Fibroblast of lung (primary cell): Measurements from ENCODE around the gene CDKN2D. TPM values are rescaled to one million over a fixed set of nuclear protein-coding genes. Genes with fewer than 3 reads are reported as not detected.
A peak's percentile ranks its signal among the peaks of the same experiment; 100 is the strongest.
"Not testable (repeated sequence)": the region's sequence is repeated elsewhere in the genome, so short reads cannot be mapped to it uniquely, and the experiment has no call there.

Experiments used
- DNase-seq, 2 donors: peaks; one replicate each; pipeline versions ENCODE4 v3.0.0 to v3.0.0-alpha.2; 2010; ENCODE audit warnings: low read depth in 2 of 2
- H2AFZ ChIP-seq: 2 replicates; pipeline ENCODE4 v1.5.1; 2012; ENCODE audit warnings: low read length, control low read depth, inconsistent platforms
- H3K27ac ChIP-seq: 2 replicates; pipeline ENCODE4 v1.5.1; 2011; ENCODE audit warnings: low read length, control low read depth; ENCODE audit not compliant: insufficient read depth
- H3K27me3 ChIP-seq: 2 replicates; pipeline ENCODE4 v1.5.1; 2011; ENCODE audit warnings: mild to moderate bottlenecking, low read length; ENCODE audit not compliant: control insufficient read depth, insufficient read depth
- H3K36me3 ChIP-seq: 2 replicates; pipeline ENCODE4 v1.5.1; 2011; ENCODE audit warnings: low read length; ENCODE audit not compliant: control insufficient read depth, insufficient read depth
- H3K4me1 ChIP-seq: 2 replicates; pipeline ENCODE4 v1.5.1; 2011; ENCODE audit warnings: low read length; ENCODE audit not compliant: control insufficient read depth, insufficient read depth; ENCODE audit errors: extremely low read depth
- H3K4me2 ChIP-seq: 2 replicates; pipeline ENCODE4 v1.5.1; 2011; ENCODE audit warnings: low read length, control low read depth; ENCODE audit not compliant: insufficient read depth; ENCODE audit errors: extremely low read depth
- H3K4me3 ChIP-seq, 4 experiments: fragments of 200-600 bp in 1 of 4; sonication (generic) in 1 of 4; replicated peaks in 1 of 4; 2 replicates each; pipeline ENCODE4 v1.5.1; 2011 to 2016; ENCODE audit warnings: low read length in 4 of 4, low read depth in 3 of 4, mild to moderate bottlenecking in 3 of 4, control low read depth in 2 of 4, inconsistent platforms in 1 of 4, mixed read lengths in 1 of 4; ENCODE audit not compliant: insufficient read depth in 1 of 4; ENCODE audit errors: control extremely low read depth in 1 of 4
- H3K79me2 ChIP-seq: 2 replicates; pipeline ENCODE4 v1.5.1; 2012; ENCODE audit warnings: mild to moderate bottlenecking, low read length, inconsistent platforms; ENCODE audit not compliant: control insufficient read depth, insufficient read depth
- H3K9ac ChIP-seq: 2 replicates; pipeline ENCODE4 v1.5.1; 2011; ENCODE audit warnings: mild to moderate bottlenecking, low read length, control low read depth; ENCODE audit not compliant: insufficient read depth
- H3K9me3 ChIP-seq: 2 replicates; pipeline ENCODE4 v1.5.1; 2012; ENCODE audit warnings: low read depth, low read length; ENCODE audit not compliant: control insufficient read depth, insufficient read depth
- H4K20me1 ChIP-seq: 2 replicates; pipeline ENCODE4 v1.5.1; 2011; ENCODE audit warnings: low read length; ENCODE audit not compliant: control insufficient read depth, insufficient read depth; ENCODE audit errors: extremely low read depth
- CTCF ChIP-seq, 2 donors: IDR thresholded peaks in 1 of 2; conservative IDR thresholded peaks in 1 of 2; 1 replicate in 1 of 2; 2 replicates in 1 of 2; pipeline ENCODE4 v1.5.1; 2011 to 2012; ENCODE audit warnings: low read length in 2 of 2, control low read depth in 1 of 2, inconsistent platforms in 1 of 2, low read depth in 1 of 2, mild to moderate bottlenecking in 1 of 2
- EZH2 ChIP-seq: IDR thresholded peaks from 2 replicates; pipeline ENCODE4 v1.5.1; 2012; ENCODE audit warnings: low read length, control low read depth, mild to moderate bottlenecking; ENCODE audit errors: missing control alignments
- polyA plus RNA-seq, 2 donors: library from polyadenylated mRNA; depleted of rRNA in 1 of 2; stranded (reverse) in 1 of 2; unstranded in 1 of 2; fragments of >200 nt; gene quantifications; 2 replicates each; pipeline ENCODE4 v1.2.1, GENCODE V29; 2011 to 2012; ENCODE audit warnings: missing spikeins in 1 of 2
- total RNA-seq: library from RNA; depleted of rRNA; stranded (reverse); fragments of >200 nt; gene quantifications from 2 replicates; pipeline ENCODE4 v1.2.1, GENCODE V29; 2014

The CDKN2D gene
- total and polyA plus RNA-seq, 2 donors (not counting 1 experiment from before 2014, with no cell fraction given), result 9.7 to 10.7 TPM

GRCh38 chr19:10552510-10553053 lies 16.2 kb downstream of the CDKN2D start:
- Histone ChIP-seq H4K20me1 (no peaks in the 10 kb centered on the region), H3K4me1 (no peaks in the 10 kb centered on the region), H3K4me2 (no peak overlapping the region), H3K36me3 (peaks cover 36% of the 10 kb centered on the region), H3K9ac (no peak overlapping the region), H3K27me3 (no peaks in the 10 kb centered on the region), H3K9me3 (no peaks in the 10 kb centered on the region), H3K79me2 (no peaks in the 10 kb centered on the region), H3K4me3 (no peak overlapping the region), H2AFZ (no peak overlapping the region), H3K27ac (no peak overlapping the region)
- TF ChIP-seq CTCF (conservative IDR thresholded peaks at IDR 0.05 in 1 of 2, IDR thresholded peaks at IDR 0.05 in 1 of 2; ENCODE audit: low read depth in 1 of 2, low read length in 2 of 2) (no peak), EZH2 (no peak)
- peak; percentile 17 to 19 for DNase-seq

GRCh38 chr19:10551698-10552301 lies 17.0 kb downstream of the CDKN2D start:
- H2AFZ ChIP-seq, result no peak overlapping the region

GRCh38 chr19:10551006-10551405 lies 17.8 kb downstream of the CDKN2D start:
- H3K4me2 ChIP-seq, H2AFZ ChIP-seq, H3K79me2 ChIP-seq, H3K27me3 ChIP-seq, H4K20me1 ChIP-seq, H3K9ac ChIP-seq, H3K4me3 ChIP-seq, H3K27ac ChIP-seq, H3K9me3 ChIP-seq, H3K4me1 ChIP-seq, DNase-seq: not testable (repeated sequence)
- peaks cover 32% of the 10 kb centered on the region for H3K36me3 ChIP-seq

More at GRCh38 chr19:10551698-10552301, 17.0 kb downstream of the CDKN2D start:
- no peaks in the 10 kb centered on the region for H3K79me2 ChIP-seq
- H3K4me3 ChIP-seq, result no peak overlapping the region
- no peak overlapping the region for H3K27ac ChIP-seq
- TF ChIP-seq EZH2, result no peak
- TF ChIP-seq CTCF (conservative IDR thresholded peaks at IDR 0.05 in 1 of 2, IDR thresholded peaks at IDR 0.05 in 1 of 2; ENCODE audit: low read depth in 1 of 2, low read length in 2 of 2), result peak in 1 of 2 donors; percentile 18
- H3K36me3 ChIP-seq, result peaks cover 33% of the 10 kb centered on the region
- no peaks in the 10 kb centered on the region for H3K27me3 ChIP-seq
- H3K4me2 ChIP-seq, result no peak overlapping the region
- no peak overlapping the region for H3K9ac ChIP-seq
- no peaks in the 10 kb centered on the region for H4K20me1 ChIP-seq
- peak in 1 of 2 donors; percentile 22 for DNase-seq
- no peaks in the 10 kb centered on the region for H3K4me1 ChIP-seq
- no peaks in the 10 kb centered on the region for H3K9me3 ChIP-seq
